ENCODE measurements around the gene ERI3. TPM values are rescaled to one million over a fixed set of nuclear protein-coding genes. Genes with fewer than 3 reads are reported as not detected.
A peak's percentile ranks its signal among the peaks of the same experiment; 100 is the strongest.

The ERI3 gene
- polyA plus RNA-seq, 3 donors: 26.4 to 35.0 (median 26.6) TPM

- peak overlapping the region in 2 of 7 donors; percentile 38 to 40 for H3K27ac Mint-ChIP-seq
- TF ChIP-seq CTCF (IDR thresholded peaks at IDR 0.05): no peak
- Histone ChIP-seq H3K9ac (ENCODE audit: insufficient read depth, low read length, poor library complexity, severe bottlenecking) (no peak overlapping the region), H4K20me1 (ENCODE audit: insufficient read depth, low read length) (no peaks in the 10 kb centered on the region), H3K4me3 (replicated peaks in 1 of 3; ENCODE audit: low read depth in 2 of 3, low read length in 3 of 3) (no peak overlapping the region), H3K79me2 (ENCODE audit: insufficient read depth, low read length) (no peaks in the 10 kb centered on the region), H3K4me2 (replicated peaks; ENCODE audit: extremely low read depth, low read length, poor library complexity, severe bottlenecking) (no peak overlapping the region), H3K36me3 (replicated peaks in 1 of 2; ENCODE audit: control insufficient read depth in 1 of 2, insufficient read depth in 2 of 2, low read length in 2 of 2) (peaks cover 11 to 37% of the 10 kb centered on the region in 2 donors), H3K27me3 (ENCODE audit: control insufficient read depth in 2 of 2, insufficient read depth in 2 of 2, low read length in 2 of 2) (no peaks in the 10 kb centered on the region), H2AFZ (ENCODE audit: insufficient read depth, low read depth, low read length, poor library complexity, severe bottlenecking) (no peak overlapping the region), H3K9me3 (replicated peaks in 1 of 2; ENCODE audit: control insufficient read depth in 1 of 2, insufficient read depth in 1 of 2, low read length in 2 of 2) (no peaks in the 10 kb centered on the region), H3K27ac (ENCODE audit: low read depth in 1 of 2, low read length in 2 of 2) (no peak overlapping the region), H3K4me1 (ENCODE audit: control insufficient read depth in 1 of 2, insufficient read depth in 2 of 2, low read length in 2 of 2) (no peaks in the 10 kb centered on the region)
- H3K27me3 Mint-ChIP-seq (ENCODE audit: low read depth in 3 of 3): no peaks in the 10 kb centered on the region
- peaks cover 30 to 32% of the 10 kb centered on the region in 2 donors for H3K36me3 Mint-ChIP-seq
- no peak for DNase-seq
- H3K4me1 Mint-ChIP-seq: no peaks in the 10 kb centered on the region
- no peaks in the 10 kb centered on the region for H3K9me3 Mint-ChIP-seq
- intact Hi-C loops (cut with micrococcal nuclease): no loop called here
- WGBS (ENCODE audit: insufficient coverage): no CpG with 5 or more reads among the region's 1 CpG
- no peak overlapping the region for H3K4me3 Mint-ChIP-seq
Observed at GRCh38 chr1:44323947-44324346, 31.1 kb downstream of the ERI3 start.

- Mint-ChIP-seq H3K4me3 (no peak overlapping the region), H3K27ac (no peak overlapping the region), H3K36me3 (peaks cover 34% of the 10 kb centered on the region in 2 donors), H3K4me1 (no peaks in the 10 kb centered on the region), H3K27me3 (ENCODE audit: low read depth in 3 of 3) (no peaks in the 10 kb centered on the region), H3K9me3 (no peaks in the 10 kb centered on the region)
- Histone ChIP-seq H3K4me3 (replicated peaks in 1 of 3; ENCODE audit: low read depth in 2 of 3, low read length in 3 of 3) (no peak overlapping the region), H3K36me3 (replicated peaks in 1 of 2; ENCODE audit: control insufficient read depth in 1 of 2, insufficient read depth in 2 of 2, low read length in 2 of 2) (peaks cover 14 to 42% of the 10 kb centered on the region in 2 donors), H3K9ac (ENCODE audit: insufficient read depth, low read length, poor library complexity, severe bottlenecking) (no peak overlapping the region), H3K27ac (ENCODE audit: low read depth in 1 of 2, low read length in 2 of 2) (no peak overlapping the region), H3K27me3 (ENCODE audit: control insufficient read depth in 2 of 2, insufficient read depth in 2 of 2, low read length in 2 of 2) (no peaks in the 10 kb centered on the region), H3K4me1 (ENCODE audit: control insufficient read depth in 1 of 2, insufficient read depth in 2 of 2, low read length in 2 of 2) (no peaks in the 10 kb centered on the region), H2AFZ (ENCODE audit: insufficient read depth, low read depth, low read length, poor library complexity, severe bottlenecking) (no peak overlapping the region), H3K4me2 (replicated peaks; ENCODE audit: extremely low read depth, low read length, poor library complexity, severe bottlenecking) (no peak overlapping the region), H3K79me2 (ENCODE audit: insufficient read depth, low read length) (no peaks in the 10 kb centered on the region), H4K20me1 (ENCODE audit: insufficient read depth, low read length) (no peaks in the 10 kb centered on the region), H3K9me3 (replicated peaks in 1 of 2; ENCODE audit: control insufficient read depth in 1 of 2, insufficient read depth in 1 of 2, low read length in 2 of 2) (no peaks in the 10 kb centered on the region)
- TF ChIP-seq CTCF (IDR thresholded peaks at IDR 0.05): no peak
- intact Hi-C loops (cut with micrococcal nuclease): no loop called here
- no CpG with 5 or more reads among the region's 3 CpGs for WGBS (ENCODE audit: insufficient coverage)
- DNase-seq: no peak
Observed at GRCh38 chr1:44322367-44322766, 32.7 kb downstream of the ERI3 start.
